HCT116 (cell line): ENCODE data around the gene PLRG1. TPM values are rescaled to one million over a fixed set of nuclear protein-coding genes. Genes with fewer than 3 reads are reported as not detected.

Experiments
- ATAC-seq: fragments of 200-7000 bp; cut with Tn5 transposase; 2 replicates; pipeline ENCODE4 v1.9.1; 2020; ENCODE audit warnings: mild to moderate bottlenecking, moderate library complexity
- BruUV-seq: library from RNA; stranded (reverse); fragments of 400-500 nt; replicated peaks from 2 replicates; lab custom pipeline; 2021; lab: Mats Ljungman, UMichigan
- CTCF ChIA-PET: fragments of 300-600 bp; sonication (Branson Sonifier 250); formaldehyde crosslinking; loops from one replicate; lab custom pipeline; 2021; ENCODE audit warnings: antibody characterized with exemption; lab: Charles Lee
- POLR2A ChIA-PET: fragments of 300-600, 350-600 bp; sonication (Branson Sonifier 250); formaldehyde crosslinking; loops from one replicate; lab custom pipeline; 2021; ENCODE audit warnings: antibody characterized with exemption; lab: Charles Lee
- RAD21 ChIA-PET, 2 experiments: fragments of 300-600 bp; sonication (Branson Sonifier 250); formaldehyde crosslinking; loops; one replicate each; lab custom pipeline; 2023; ENCODE audit warnings: low total read pairs in 2 of 2; ENCODE audit not compliant: uncharacterized antibody in 2 of 2, unreplicated experiment in 2 of 2, low non-redundant PET in 1 of 2; lab: Charles Lee
- DNase-seq: peaks from one replicate; pipeline ENCODE4 v3.0.0-alpha.2; 2010; ENCODE audit warnings: low read depth, low spot score
- H2AFZ ChIP-seq: fragments of 200-600 bp; shearing (Covaris generic), sonication (generic); 2 replicates; pipeline ENCODE4 v1.6.1; 2017; ENCODE audit warnings: low read depth, mixed run types, mixed read lengths, antibody characterized with exemption, low read length; ENCODE audit not compliant: poor library complexity, severe bottlenecking
- H3K27ac ChIP-seq: 2 replicates; pipeline ENCODE4 v1.5.1; 2012; ENCODE audit warnings: low read depth, low read length
- H3K27me3 ChIP-seq: fragments of 200-600 bp; sonication (generic); 2 replicates; pipeline ENCODE4 v1.6.1; 2016; ENCODE audit warnings: mixed run types, low read length, mixed read lengths; ENCODE audit not compliant: insufficient read depth
- H3K36me3 ChIP-seq, 2 experiments: fragments of 200-500 bp in 1 of 2; fragments of 200-600 bp in 1 of 2; sonication (Bioruptor generic) in 1 of 2; sonication (generic) in 1 of 2; 2 replicates each; pipeline versions ENCODE4 v1.5.1 to v1.6.1; 2014 to 2016; ENCODE audit warnings: low read length in 2 of 2, inconsistent platforms in 1 of 2, mixed read lengths in 1 of 2, mixed run types in 1 of 2; ENCODE audit not compliant: insufficient read depth in 2 of 2, control insufficient read depth in 1 of 2
- H3K4me1 ChIP-seq, 2 experiments: fragments of 200-600 bp in 1 of 2; sonication (generic) in 1 of 2; 2 replicates each; pipeline versions ENCODE4 v1.5.1 to v1.6.1; 2012 to 2017; ENCODE audit warnings: low read length in 2 of 2, inconsistent platforms in 1 of 2, mild to moderate bottlenecking in 1 of 2, mixed read lengths in 1 of 2, mixed run types in 1 of 2, moderate library complexity in 1 of 2; ENCODE audit not compliant: insufficient read depth in 2 of 2, control insufficient read depth in 1 of 2
- H3K4me2 ChIP-seq: fragments of 200-600 bp; sonication (generic); 2 replicates; pipeline ENCODE4 v1.6.1; 2017; ENCODE audit warnings: mixed run types, low read length, mixed read lengths
- H3K4me3 ChIP-seq, 2 experiments: fragments of 200-600 bp in 1 of 2; sonication (generic) in 1 of 2; replicated peaks in 1 of 2; 2 replicates each; pipeline ENCODE4 v1.5.1; 2011 to 2016; ENCODE audit warnings: low read length in 2 of 2, control low read depth in 1 of 2, low read depth in 1 of 2, mild to moderate bottlenecking in 1 of 2, mixed read lengths in 1 of 2, mixed run types in 1 of 2
- H3K79me2 ChIP-seq: fragments of 200-600 bp; sonication (generic); 2 replicates; pipeline ENCODE4 v1.6.1; 2017; ENCODE audit warnings: mild to moderate bottlenecking, mixed run types, low read length, moderate library complexity, mixed read lengths; ENCODE audit not compliant: insufficient read depth
- H3K9ac ChIP-seq: fragments of 200-600 bp; sonication (generic); 2 replicates; pipeline ENCODE4 v1.6.1; 2016; ENCODE audit warnings: low read length, mixed read lengths
- H3K9me2 ChIP-seq: fragments of 200-600 bp; sonication (generic), shearing (Covaris generic); 2 replicates; pipeline ENCODE4 v1.6.1; 2017; ENCODE audit warnings: mixed run types, mild to moderate bottlenecking, moderate library complexity; ENCODE audit not compliant: insufficient read depth
- H3K9me3 ChIP-seq, 2 experiments: fragments of 200-500 bp in 1 of 2; fragments of 200-600 bp in 1 of 2; sonication (Bioruptor generic) in 1 of 2; sonication (generic) in 1 of 2; 2 replicates each; pipeline ENCODE4 v1.6.1; 2014 to 2017; ENCODE audit warnings: low read length in 2 of 2, mixed read lengths in 2 of 2, inconsistent platforms in 1 of 2, low read depth in 1 of 2, mild to moderate bottlenecking in 1 of 2, mixed run types in 1 of 2, moderate library complexity in 1 of 2; ENCODE audit not compliant: control insufficient read depth in 1 of 2, insufficient read depth in 1 of 2
- H4K20me1 ChIP-seq: fragments of 200-600 bp; sonication (generic), shearing (Covaris generic); 2 replicates; pipeline ENCODE4 v1.6.1; 2017; ENCODE audit warnings: mixed run types, mild to moderate bottlenecking, moderate library complexity; ENCODE audit not compliant: insufficient read depth
- CEBPB ChIP-seq: IDR thresholded peaks from 2 replicates; pipeline ENCODE4 v1.6.1; 2012; ENCODE audit warnings: low read depth
- EGR1 ChIP-seq: IDR thresholded peaks from 2 replicates; pipeline ENCODE4 v1.6.1; 2012; ENCODE audit warnings: low read depth
- FOSL1 ChIP-seq: IDR thresholded peaks from 2 replicates; pipeline ENCODE4 v1.6.1; 2012; ENCODE audit warnings: low read depth
- REST ChIP-seq: IDR thresholded peaks from 2 replicates; pipeline ENCODE4 v1.6.1; 2012; ENCODE audit warnings: low read depth
- SRF ChIP-seq: IDR thresholded peaks from 2 replicates; pipeline ENCODE4 v1.6.1; 2012; ENCODE audit warnings: low read depth
- ZBTB33 ChIP-seq: IDR thresholded peaks from 2 replicates; pipeline ENCODE4 v1.6.1; 2011; ENCODE audit warnings: mild to moderate bottlenecking, low read length, moderate library complexity; ENCODE audit not compliant: insufficient replicate concordance; ENCODE audit errors: extremely low read depth
- ZFX ChIP-seq: fragments of 450-650 bp; IDR thresholded peaks from 2 replicates; pipeline ENCODE4 v1.6.1; 2017
- intact Hi-C: fragments of 100-400 bp; cut with micrococcal nuclease; formaldehyde crosslinking; loops from 2 replicates; pipeline ENCODE4 v1.10.0; 2022
- total RNA-seq: library from RNA; stranded (reverse); gene quantifications from one replicate; pipeline ENCODE4 v1.2.1, GENCODE V29; 2021; ENCODE audit not compliant: unreplicated experiment

PLRG1 gene
- total RNA-seq, 1 experiment from 2014 or later, result 141 TPM

- H4K20me1 ChIP-seq, result no peaks in the 10 kb centered on the region
- ChIA-PET POLR2A (no interaction called here), RAD21 (no interaction called here), CTCF (no interaction called here)
- no peak overlapping the region for H3K4me2 ChIP-seq
- DNase-seq (no peak), ATAC-seq (no peak)
- H3K9me2 ChIP-seq, result no peaks in the 10 kb centered on the region
- no TSS peak for BruUV-seq
- no peak overlapping the region for H3K27ac ChIP-seq
- intact Hi-C loops, result no loop called here
- no peak overlapping the region for H3K9ac ChIP-seq
- H3K79me2 ChIP-seq, result no peaks in the 10 kb centered on the region
- H3K9me3 ChIP-seq, result no peaks in the 10 kb centered on the region
- no peak for TF ChIP-seq REST
- TF ChIP-seq ZBTB33, result no peak
- no peak for TF ChIP-seq FOSL1
- no peak for TF ChIP-seq EGR1
- no peak for TF ChIP-seq CEBPB
- no peak for TF ChIP-seq ZFX
- no peak for TF ChIP-seq SRF
- H3K36me3 ChIP-seq, result no peaks in the 10 kb centered on the region
- no peak overlapping the region for H2AFZ ChIP-seq
- H3K4me3 ChIP-seq, result no peak overlapping the region
- H3K4me1 ChIP-seq, result no peaks in the 10 kb centered on the region
- no peaks in the 10 kb centered on the region for H3K27me3 ChIP-seq
Measured at GRCh38 chr4:154586296-154587033, 36.3 kb upstream of the PLRG1 start.
